H9 (cell line): ENCODE data around the gene PRCC. TPM values are rescaled to one million over a fixed set of nuclear protein-coding genes. Genes with fewer than 3 reads are reported as not detected.

Experiments used
- DNase-seq: peaks from one replicate; pipeline ENCODE4 v3.0.0-alpha.2; 2017
- H2AFZ ChIP-seq: one replicate; pipeline ENCODE4 v1.6.1; 2013; ENCODE audit warnings: mild to moderate bottlenecking, low read length, control low read depth, moderate library complexity
- H2AK5ac ChIP-seq: 2 replicates; pipeline ENCODE4 v1.6.1; 2013; ENCODE audit warnings: low read length, control low read depth, mixed read lengths; ENCODE audit not compliant: insufficient read length
- H2BK120ac ChIP-seq: one replicate; pipeline ENCODE4 v1.6.1; 2013; ENCODE audit warnings: low read depth, mild to moderate bottlenecking, low read length, control low read depth, inconsistent platforms; ENCODE audit not compliant: poor library complexity, severe bottlenecking
- H2BK12ac ChIP-seq: 2 replicates; pipeline ENCODE4 v1.6.1; 2013; ENCODE audit warnings: low read length, control low read depth, mixed read lengths, low read depth; ENCODE audit not compliant: insufficient read length
- H2BK15ac ChIP-seq: 2 replicates; pipeline ENCODE4 v1.6.1; 2013; ENCODE audit warnings: low read depth, low read length, control low read depth
- H2BK20ac ChIP-seq: one replicate; pipeline ENCODE4 v1.6.1; 2013; ENCODE audit warnings: low read depth, mild to moderate bottlenecking, low read length, control low read depth, inconsistent platforms; ENCODE audit not compliant: poor library complexity, severe bottlenecking
- H2BK5ac ChIP-seq: 2 replicates; pipeline ENCODE4 v1.6.1; 2013; ENCODE audit warnings: low read length, control low read depth, mixed read lengths; ENCODE audit not compliant: insufficient read length
- H3K14ac ChIP-seq: 2 replicates; pipeline ENCODE4 v1.6.1; 2013; ENCODE audit warnings: low read length, control low read depth; ENCODE audit not compliant: insufficient read depth
- H3K18ac ChIP-seq: 2 replicates; pipeline ENCODE4 v1.6.1; 2013; ENCODE audit warnings: low read depth, mild to moderate bottlenecking, mixed read lengths, low read length, control low read depth; ENCODE audit not compliant: insufficient read length
- H3K23ac ChIP-seq: 2 replicates; pipeline ENCODE4 v1.6.1; 2013; ENCODE audit warnings: low read length, control low read depth, mixed read lengths, low read depth; ENCODE audit not compliant: insufficient read length
- H3K23me2 ChIP-seq: 2 replicates; pipeline ENCODE4 v1.6.1; 2013; ENCODE audit warnings: low read depth, mild to moderate bottlenecking, mixed read lengths, low read length, control low read depth; ENCODE audit not compliant: insufficient read length, poor library complexity, severe bottlenecking
- H3K27ac ChIP-seq: 2 replicates; pipeline ENCODE4 v1.5.1; 2013; ENCODE audit warnings: low read length, control low read depth, mixed read lengths, low read depth; ENCODE audit not compliant: insufficient read length
- H3K27me3 ChIP-seq: 2 replicates; pipeline ENCODE4 v1.6.1; 2013; ENCODE audit warnings: low read length, control low read depth, inconsistent platforms; ENCODE audit not compliant: insufficient read depth
- H3K4ac ChIP-seq: 2 replicates; pipeline ENCODE4 v1.6.1; 2013; ENCODE audit warnings: low read depth, mild to moderate bottlenecking, control low read depth, inconsistent platforms, low read length, moderate library complexity
- H3K4me1 ChIP-seq: 2 replicates; pipeline ENCODE4 v1.6.1; 2013; ENCODE audit warnings: low read length, control low read depth, inconsistent platforms; ENCODE audit not compliant: insufficient read depth
- H3K4me2 ChIP-seq: 2 replicates; pipeline ENCODE4 v1.6.1; 2013; ENCODE audit warnings: low read length, control low read depth, mixed read lengths; ENCODE audit not compliant: insufficient read length, insufficient read depth
- H3K56ac ChIP-seq: 2 replicates; pipeline ENCODE4 v1.6.1; 2013; ENCODE audit warnings: low read depth, mild to moderate bottlenecking, mixed read lengths, low read length, control low read depth; ENCODE audit not compliant: insufficient read length
- H3K79me1 ChIP-seq: 2 replicates; pipeline ENCODE4 v1.6.1; 2013; ENCODE audit warnings: low read depth, mild to moderate bottlenecking, moderate library complexity, low read length, control low read depth, inconsistent platforms; ENCODE audit not compliant: insufficient read depth, poor library complexity, severe bottlenecking
- H3K79me2 ChIP-seq: 2 replicates; pipeline ENCODE4 v1.6.1; 2013; ENCODE audit warnings: low read length, control low read depth, inconsistent platforms; ENCODE audit not compliant: insufficient read depth
- H3K9ac ChIP-seq: 2 replicates; pipeline ENCODE4 v1.6.1; 2013; ENCODE audit warnings: low read length, control low read depth, mixed read lengths; ENCODE audit not compliant: insufficient read length; ENCODE audit errors: extremely low read depth
- H3K9me3 ChIP-seq: one replicate; pipeline ENCODE4 v1.6.1; 2013; ENCODE audit warnings: low read depth, low read length, inconsistent platforms; ENCODE audit not compliant: control insufficient read depth
- H3T11ph ChIP-seq: one replicate; pipeline ENCODE4 v1.6.1; 2013; ENCODE audit warnings: mild to moderate bottlenecking, low read length, control low read depth, inconsistent platforms
- H4K20me1 ChIP-seq: one replicate; pipeline ENCODE4 v1.6.1; 2013; ENCODE audit not compliant: control insufficient read depth, insufficient read length, insufficient read depth
- H4K5ac ChIP-seq: 2 replicates; pipeline ENCODE4 v1.6.1; 2013; ENCODE audit warnings: low read depth, mild to moderate bottlenecking, mixed read lengths, low read length, control low read depth; ENCODE audit not compliant: insufficient read length
- H4K8ac ChIP-seq: replicated peaks from 2 replicates; pipeline ENCODE4 v1.6.1; 2013; ENCODE audit warnings: low read length, control low read depth, mixed read lengths, low read depth; ENCODE audit not compliant: insufficient read length
- H4K91ac ChIP-seq: 2 replicates; pipeline ENCODE4 v1.6.1; 2013; ENCODE audit warnings: low read depth, mild to moderate bottlenecking, moderate library complexity, mixed read lengths, low read length, control low read depth; ENCODE audit not compliant: insufficient read length
- H3K27ac Mint-ChIP-seq, 3 experiments: 2 replicates in 2 of 3; 3 replicates in 1 of 3; pipeline ENCODE4 v1.8.0; 2020 to 2021; ENCODE audit warnings: mixed read lengths in 3 of 3, mild to moderate bottlenecking in 1 of 3, moderate library complexity in 1 of 3
- H3K27me3 Mint-ChIP-seq: 2 replicates; pipeline ENCODE4 v1.8.0; 2021; ENCODE audit warnings: low read depth, mild to moderate bottlenecking, moderate library complexity, mixed read lengths
- H3K36me3 Mint-ChIP-seq, 3 experiments: 2 replicates in 2 of 3; 3 replicates in 1 of 3; pipeline ENCODE4 v1.8.0; 2020 to 2021; ENCODE audit warnings: low read depth in 3 of 3, mixed read lengths in 3 of 3; ENCODE audit not compliant: insufficient read depth in 1 of 3
- H3K4me1 Mint-ChIP-seq, 2 experiments: 2 replicates each; pipeline ENCODE4 v1.8.0; 2020; ENCODE audit warnings: mixed read lengths in 2 of 2
- H3K4me3 Mint-ChIP-seq, 2 experiments: 2 replicates in 1 of 2; 3 replicates in 1 of 2; pipeline ENCODE4 v1.8.0; 2020 to 2021; ENCODE audit warnings: mild to moderate bottlenecking in 2 of 2, mixed read lengths in 2 of 2, moderate library complexity in 1 of 2
- H3K9me3 Mint-ChIP-seq, 2 experiments: 2 replicates in 1 of 2; 3 replicates in 1 of 2; pipeline ENCODE4 v1.8.0; 2020; ENCODE audit warnings: mild to moderate bottlenecking in 2 of 2, mixed read lengths in 2 of 2, moderate library complexity in 1 of 2
- CTCF ChIP-seq: fragments of 200-600 bp; sonication (generic); conservative IDR thresholded peaks from 3 replicates; pipeline ENCODE4 v1.8.0; 2021; ENCODE audit warnings: antibody characterized with exemption, mild to moderate bottlenecking
- WGBS: extraction: QIAGEN DNeasy Blood & Tissue Kit; methylation state at CpG from one replicate; pipeline ENCODE4 v1.1.7; 2013; ENCODE audit warnings: missing lambda C conversion rate, low lambda C conversion rate, mixed read lengths; ENCODE audit not compliant: insufficient read length; ENCODE audit errors: extremely low coverage; 5-methylcytosine and 5-hydroxymethylcytosine counted together
- total RNA-seq: library from RNA; stranded (reverse); gene quantifications from 2 replicates; pipeline ENCODE4 v1.2.1, GENCODE V29; 2021

The PRCC gene
- total RNA-seq, 1 experiment from 2014 or later, result 129 TPM

GRCh38 chr1:156813750-156814570 is 46.6 kb downstream of the PRCC start:
- H3K27ac Mint-ChIP-seq, result no peak overlapping the region

More at GRCh38 chr1:156813750-156814570, 46.6 kb downstream of the PRCC start:
- H2BK20ac ChIP-seq, result no peak overlapping the region
- H3K79me2 ChIP-seq, result no peaks in the 10 kb centered on the region
- no peaks in the 10 kb centered on the region; the same call in 1 of the 2 replicates for H3K4me1 ChIP-seq
- H2BK120ac ChIP-seq, result no peak overlapping the region
- Mint-ChIP-seq H3K9me3 (no peaks in the 10 kb centered on the region; a peak in 1 of 5 replicates), H3K4me3 (peak overlapping the region; percentile 53 to 77), H3K27me3 (peaks cover 69% of the 10 kb centered on the region), H3K36me3 (peaks cover 0 to 7% (median 4%) of the 10 kb centered on the region in 3 experiments; a peak in 3 of 7 replicates), H3K4me1 (peaks cover 22 to 41% of the 10 kb centered on the region in 2 experiments)
- H4K8ac ChIP-seq, result no peak overlapping the region
- H3K23ac ChIP-seq, result no peak overlapping the region
- no peak overlapping the region for H2BK12ac ChIP-seq
- H2AFZ ChIP-seq, result no peak overlapping the region
- H4K5ac ChIP-seq, result no peak overlapping the region
- no peak overlapping the region for H2AK5ac ChIP-seq
- H3K18ac ChIP-seq, result peak overlapping the region; percentile 63
- no peak overlapping the region for H4K91ac ChIP-seq
- peaks cover 5% of the 10 kb centered on the region for H3K23me2 ChIP-seq
- H4K20me1 ChIP-seq, result no peaks in the 10 kb centered on the region
- H3K4ac ChIP-seq, result no peak overlapping the region
- no peak overlapping the region for H2BK15ac ChIP-seq
- WGBS, result no CpG with 5 or more reads among the region's 60 CpGs
- no peaks in the 10 kb centered on the region for H3K9me3 ChIP-seq
- H2BK5ac ChIP-seq, result no peak overlapping the region
- peak overlapping the region; percentile 46 for H3K4me2 ChIP-seq
- H3K56ac ChIP-seq, result no peak overlapping the region
- H3K27ac ChIP-seq, result no peak overlapping the region
- peak; percentile 59 for TF ChIP-seq CTCF
- peak overlapping the region; percentile 74 for H3K14ac ChIP-seq
- peak overlapping the region; percentile 28 for H3K9ac ChIP-seq
- peaks cover 11% of the 10 kb centered on the region; the same call in 1 of the 2 replicates for H3K27me3 ChIP-seq
- H3K79me1 ChIP-seq, result no peaks in the 10 kb centered on the region
- no peak overlapping the region for H3T11ph ChIP-seq
- DNase-seq, result peak; percentile 87
